Measurements from ENCODE around the gene DOCK6. TPM values are rescaled to one million over a fixed set of nuclear protein-coding genes. Genes with fewer than 3 reads are reported as not detected.

The DOCK6 gene
- total and polyA plus RNA-seq, 2 of the 13 experiments (the other 11 are each of a cell fraction or from before 2014, with no cell fraction given), result 5.4 to 38.1 TPM

GRCh38 chr19:11239377-11240000 lies 22.8 kb downstream of the DOCK6 start, which contains the start of gene ANGPTL8 (continued):
- TF ChIP-seq, protein P1, sequence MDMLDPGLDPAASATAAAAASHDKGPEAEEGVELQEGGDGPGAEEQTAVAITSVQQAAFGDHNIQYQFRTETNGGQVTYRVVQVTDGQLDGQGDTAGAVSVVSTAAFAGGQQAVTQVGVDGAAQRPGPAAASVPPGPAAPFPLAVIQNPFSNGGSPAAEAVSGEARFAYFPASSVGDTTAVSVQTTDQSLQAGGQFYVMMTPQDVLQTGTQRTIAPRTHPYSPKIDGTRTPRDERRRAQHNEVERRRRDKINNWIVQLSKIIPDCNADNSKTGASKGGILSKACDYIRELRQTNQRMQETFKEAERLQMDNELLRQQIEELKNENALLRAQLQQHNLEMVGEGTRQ (IDR thresholded peaks at IDR 0.05; ENCODE audit: low read depth, low read length), result no peak
- TF ChIP-seq, protein P1 (CRISPR knock-in tag; IDR thresholded peaks at IDR 0.05; ENCODE audit: borderline replicate concordance), result 0 out of 2 replicates have a peak, but pooled peaks have one; percentile 15
- TF ChIP-seq BATF2 (CRISPR knock-in tag; IDR thresholded peaks at IDR 0.05) (no peak; the same call in 1 of the 2 replicates), KLF16 (CRISPR knock-in tag; IDR thresholded peaks at IDR 0.05) (peak in 1 of 2 experiments; percentile 96; a peak in 2 of 4 replicates), KDM4B (CRISPR knock-in tag; IDR thresholded peaks at IDR 0.05) (peak; percentile 84), ATRX (CRISPR knock-in tag; IDR thresholded peaks at IDR 0.05; ENCODE audit: borderline replicate concordance) (no peak), NR2F2 (IDR thresholded peaks at IDR 0.05; ENCODE audit: borderline replicate concordance, low read depth) (peak; percentile 91; the same call in 1 of the 2 replicates), PTBP1 (IDR thresholded peaks at IDR 0.05; ENCODE audit: low read depth, low read length, poor library complexity, severe bottlenecking) (no peak), SCMH1 (CRISPR knock-in tag; IDR thresholded peaks at IDR 0.05; ENCODE audit: borderline replicate concordance) (no peak), ELF4 (CRISPR knock-in tag; IDR thresholded peaks at IDR 0.05; ENCODE audit: borderline replicate concordance) (no peak), ZNF33B (CRISPR knock-in tag; IDR thresholded peaks at IDR 0.05) (peak; percentile 76; the same call in 1 of the 2 replicates), TGIF2 (CRISPR knock-in tag; IDR thresholded peaks at IDR 0.05) (peak; percentile 81; the same call in 1 of the 2 replicates), ZNF354B (CRISPR knock-in tag; IDR thresholded peaks at IDR 0.05) (no peak), MTERF4 (CRISPR knock-in tag; IDR thresholded peaks at IDR 0.05) (0 out of 2 replicates have a peak, but pooled peaks have one; percentile 8), MAFK (conservative IDR thresholded peaks at IDR 0.05 in 1 of 2, IDR thresholded peaks at IDR 0.05 in 1 of 2; ENCODE audit: low read length in 2 of 2) (no peak), NFKBIZ (CRISPR knock-in tag; IDR thresholded peaks at IDR 0.05) (peak; percentile 97), THRA (CRISPR knock-in tag; IDR thresholded peaks at IDR 0.05; ENCODE audit: borderline replicate concordance) (peak; percentile 90; the same call in 1 of the 2 replicates), GATAD1 (CRISPR knock-in tag; IDR thresholded peaks at IDR 0.05) (peak; percentile 75), TEAD2 (CRISPR knock-in tag; IDR thresholded peaks at IDR 0.05) (no peak), CC2D1A (CRISPR knock-in tag; IDR thresholded peaks at IDR 0.05) (0 out of 2 replicates have a peak, but pooled peaks have one; percentile 89), ZNF460 (CRISPR knock-in tag; IDR thresholded peaks at IDR 0.05; ENCODE audit: borderline replicate concordance) (peak; percentile 37; the same call in 1 of the 2 replicates), PAWR (CRISPR knock-in tag; IDR thresholded peaks at IDR 0.05; ENCODE audit: borderline replicate concordance) (no peak), ZNF337 (CRISPR knock-in tag; IDR thresholded peaks at IDR 0.05; ENCODE audit: borderline replicate concordance, low read depth) (peak; percentile 86; the same call in 1 of the 2 replicates), TAF15 (IDR thresholded peaks at IDR 0.05; ENCODE audit: low read depth, low read length, poor library complexity, severe bottlenecking) (no peak), ZBTB7A (CRISPR knock-in tag; IDR thresholded peaks at IDR 0.05) (peak; percentile 99), SIX4 (CRISPR knock-in tag; IDR thresholded peaks at IDR 0.05) (peak; percentile 63)

Measured in HepG2 (cell line).